GM23248 (cell line): ENCODE results near the gene FLAD1. TPM values are rescaled to one million over a fixed set of nuclear protein-coding genes. Genes with fewer than 3 reads are reported as not detected.
A peak's percentile ranks its signal among the peaks of the same experiment; 100 is the strongest.

Experiments used
- DNase-seq: peaks from one replicate; pipeline ENCODE4 v3.0.0-alpha.2; 2015
- H2AFZ ChIP-seq: fragments of 200-600 bp; sonication (generic); 2 replicates; pipeline ENCODE4 v1.6.1; 2016; ENCODE audit warnings: antibody characterized with exemption
- H3F3A ChIP-seq: fragments of 200-600 bp; sonication (generic); 2 replicates; pipeline ENCODE4 v1.6.1; 2016; ENCODE audit warnings: mild to moderate bottlenecking, antibody characterized with exemption, mixed run types; ENCODE audit not compliant: insufficient read depth
- H3K27ac ChIP-seq: fragments of 200-600 bp; sonication (generic); 2 replicates; pipeline ENCODE4 v1.5.1; 2016; ENCODE audit warnings: mild to moderate bottlenecking
- H3K27me3 ChIP-seq: fragments of 200-600 bp; sonication (generic); replicated peaks from 2 replicates; pipeline ENCODE4 v1.6.1; 2016; ENCODE audit warnings: mild to moderate bottlenecking; ENCODE audit not compliant: insufficient read depth
- H3K36me3 ChIP-seq: fragments of 200-600 bp; sonication (generic); 2 replicates; pipeline ENCODE4 v1.6.1; 2016; ENCODE audit warnings: low read depth, mild to moderate bottlenecking
- H3K4me1 ChIP-seq: fragments of 200-600 bp; sonication (generic); 2 replicates; pipeline ENCODE4 v1.6.1; 2016; ENCODE audit warnings: mild to moderate bottlenecking; ENCODE audit not compliant: insufficient read depth
- H3K4me2 ChIP-seq: fragments of 200-600 bp; sonication (generic); one replicate; pipeline ENCODE4 v1.6.1; 2016; ENCODE audit warnings: mild to moderate bottlenecking; ENCODE audit not compliant: unreplicated experiment
- H3K4me3 ChIP-seq: fragments of 200-600 bp; sonication (generic); 2 replicates; pipeline ENCODE4 v1.5.1; 2016; ENCODE audit warnings: mild to moderate bottlenecking
- H3K79me2 ChIP-seq: fragments of 200-600 bp; sonication (generic); 2 replicates; pipeline ENCODE4 v1.6.1; 2016; ENCODE audit warnings: mild to moderate bottlenecking; ENCODE audit not compliant: insufficient read depth
- H3K9ac ChIP-seq: fragments of 200-600 bp; sonication (generic); 2 replicates; pipeline ENCODE4 v1.6.1; 2016; ENCODE audit warnings: mild to moderate bottlenecking
- H3K9me2 ChIP-seq: fragments of 200-600 bp; sonication (generic); 2 replicates; pipeline ENCODE4 v1.6.1; 2016; ENCODE audit warnings: mixed run types, mild to moderate bottlenecking, moderate library complexity; ENCODE audit not compliant: insufficient read depth
- H3K9me3 ChIP-seq: fragments of 200-600 bp; sonication (generic); one replicate; pipeline ENCODE4 v1.6.1; 2017; ENCODE audit warnings: low read depth
- H4K20me1 ChIP-seq: fragments of 200-600 bp; sonication (generic); 2 replicates; pipeline ENCODE4 v1.6.0; 2016; ENCODE audit not compliant: insufficient read depth
- EZH2 ChIP-seq: fragments of 200-600 bp; sonication (generic); IDR thresholded peaks from 2 replicates; pipeline ENCODE4 v1.6.1; 2018; ENCODE audit warnings: antibody characterized with exemption, mild to moderate bottlenecking; ENCODE audit not compliant: insufficient read depth, poor library complexity, severe bottlenecking
- EZH2phosphoT487 ChIP-seq: fragments of 200-600 bp; sonication (generic); IDR thresholded peaks from 2 replicates; pipeline ENCODE4 v1.6.1; 2018; ENCODE audit warnings: antibody characterized with exemption, moderate library complexity, mild to moderate bottlenecking, low read depth; ENCODE audit not compliant: insufficient read depth
- WGBS, 2 experiments: methylation state at CpG; one replicate each; pipeline ENCODE4 v1.1.6; 2015 to 2017; ENCODE audit warnings: low lambda C conversion rate in 2 of 2, low coverage in 1 of 2; ENCODE audit errors: missing lambda C conversion rate in 2 of 2; 5-methylcytosine and 5-hydroxymethylcytosine counted together
- in situ Hi-C: fragments of 300-500 bp; cut with MboI; formaldehyde crosslinking; loops from 2 replicates; pipeline ENCODE4 v1.15.0; 2020
- polyA plus RNA-seq: library from polyadenylated mRNA; unstranded; fragments of >200 nt; fragmentation: Nextera tagmentation; extraction: Ambion mirVana; gene quantifications from 2 replicates; pipeline ENCODE4 v1.2.1, GENCODE V29; 2016
- total RNA-seq: library from RNA; depleted of rRNA; stranded (reverse); fragments of >200 nt; shearing (Covaris generic); gene quantifications from 2 replicates; pipeline ENCODE4 v1.2.3, GENCODE V29; 2014

Gene FLAD1
- total and polyA plus RNA-seq, 2 experiments from 2014 or later = 21.3 to 30.2 TPM

DNA sequence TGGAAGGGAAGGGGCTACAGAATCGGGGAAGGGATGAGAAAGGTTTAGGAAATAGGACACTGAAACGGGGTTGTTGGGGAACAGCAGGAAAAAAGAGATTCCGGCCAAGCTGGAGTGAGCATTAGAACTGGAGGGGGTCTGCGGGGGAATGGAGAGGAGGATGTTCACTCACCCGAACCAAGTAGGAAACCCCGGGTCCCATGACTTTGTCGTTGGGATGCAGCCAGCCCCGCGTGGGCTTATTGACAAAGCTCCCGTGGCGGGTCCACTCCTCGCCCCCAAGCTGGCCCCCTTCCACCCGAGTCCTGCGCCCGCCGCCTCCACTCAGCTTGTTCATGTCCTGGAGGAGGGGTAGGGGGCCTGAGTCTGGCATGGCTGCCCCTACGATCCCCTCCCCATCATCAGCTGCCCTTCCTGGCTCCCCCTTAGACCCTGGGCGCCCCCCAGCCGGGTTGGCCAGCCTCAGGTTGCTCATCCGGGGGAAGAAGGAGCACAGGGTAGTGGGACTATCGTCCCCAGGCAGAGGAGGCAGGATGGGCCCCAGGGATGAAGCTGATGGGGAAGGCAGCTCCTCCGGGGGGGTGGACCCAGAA, 13.2 kb upstream of the FLAD1 start:
- in situ Hi-C loops = no loop called here
- H3F3A ChIP-seq = peaks cover 46% of the 10 kb centered on the region
- H3K27ac ChIP-seq = peak overlapping the region; percentile 99
- no peak overlapping the region for H2AFZ ChIP-seq
- WGBS, 2 experiments = 4 to 6% methylated on average over 5 to 17 of the region's 22 CpGs
- H3K4me1 ChIP-seq = peaks cover 30% of the 10 kb centered on the region
- peaks cover 24% of the 10 kb centered on the region for H3K36me3 ChIP-seq
- peak overlapping the region; percentile 96 for H3K4me2 ChIP-seq
- peak overlapping the region; percentile 82 for H3K4me3 ChIP-seq
- no peaks in the 10 kb centered on the region for H3K9me2 ChIP-seq
- peaks cover 57% of the 10 kb centered on the region for H3K79me2 ChIP-seq
- peak overlapping the region; percentile 98 for H3K9ac ChIP-seq
- peak; percentile 35 for DNase-seq
- H3K9me3 ChIP-seq = no peaks in the 10 kb centered on the region
- no peaks in the 10 kb centered on the region for H3K27me3 ChIP-seq
- no peaks in the 10 kb centered on the region for H4K20me1 ChIP-seq
- TF ChIP-seq EZH2phosphoT487 (no peak), EZH2 (no peak)

DNA sequence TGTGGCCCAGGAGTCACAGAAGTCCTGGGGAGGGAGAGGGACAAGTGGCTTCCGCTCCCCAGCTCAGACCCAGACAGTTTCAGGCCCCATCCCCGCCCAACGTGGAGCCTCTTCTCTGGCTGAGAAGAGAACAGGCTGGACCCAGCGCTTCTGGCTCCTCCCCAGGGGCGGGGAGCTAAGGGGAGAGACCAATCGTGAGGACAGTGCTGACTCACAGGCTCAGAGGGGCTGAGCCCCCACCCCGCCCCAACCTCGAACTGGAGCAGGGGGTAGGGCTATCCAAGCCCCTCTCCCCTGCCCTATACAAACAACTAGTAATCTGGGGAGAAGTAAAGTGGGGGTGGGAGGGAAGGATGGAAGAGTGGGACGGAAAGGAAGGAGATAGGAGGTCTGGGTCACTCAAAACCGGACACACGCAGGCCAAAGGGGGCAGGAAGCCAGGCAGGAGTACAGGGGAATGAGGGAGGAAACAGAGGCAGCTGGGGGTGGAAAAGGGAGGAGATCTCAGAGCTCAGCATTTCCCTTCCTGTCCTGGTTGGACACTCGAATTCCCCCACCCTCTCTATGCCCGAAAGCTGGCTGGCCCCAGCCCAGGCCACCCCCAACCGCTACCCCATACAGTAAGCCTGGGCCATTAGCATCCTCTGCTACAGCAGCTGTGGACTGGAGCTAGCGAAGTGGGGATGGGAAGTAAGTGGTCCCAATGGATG, 12.4 kb upstream of the FLAD1 start, which contains the start of gene SHC1:
Gene SHC1, minus strand, starts transcription at position 117 of the 710 bp plus-strand sequence. CDS start 221 bp downstream, outside the sequence.
- H3K27ac ChIP-seq = peak within 1 kb of the TSS; percentile 99
- H4K20me1 ChIP-seq = no peaks in the 10 kb centered on the region
- H3K36me3 ChIP-seq = peaks cover 16% of the 10 kb centered on the region; the same call in 1 of the 2 replicates
- H3K4me3 ChIP-seq = peak within 1 kb of the TSS; percentile 82
- H2AFZ ChIP-seq = 0 out of 2 replicates have a peak within 1 kb of the TSS, but pooled peaks have one; percentile 39
- peak; percentile 96 for DNase-seq
- H3F3A ChIP-seq = peaks cover 53% of the 10 kb centered on the region
- H3K4me1 ChIP-seq = peaks cover 30% of the 10 kb centered on the region
- in situ Hi-C loops = no loop called here
- peak within 1 kb of the TSS; percentile 98 for H3K9ac ChIP-seq
- H3K27me3 ChIP-seq = no peaks in the 10 kb centered on the region
- WGBS, 2 experiments = 0 to 2% methylated on average over 7 to 15 of the region's 15 CpGs
- H3K9me3 ChIP-seq = no peaks in the 10 kb centered on the region
- H3K9me2 ChIP-seq = no peaks in the 10 kb centered on the region
- H3K4me2 ChIP-seq = peak within 1 kb of the TSS; percentile 96
- peaks cover 53% of the 10 kb centered on the region for H3K79me2 ChIP-seq
- TF ChIP-seq EZH2phosphoT487 = no peak
- TF ChIP-seq EZH2 = no peak

DNA sequence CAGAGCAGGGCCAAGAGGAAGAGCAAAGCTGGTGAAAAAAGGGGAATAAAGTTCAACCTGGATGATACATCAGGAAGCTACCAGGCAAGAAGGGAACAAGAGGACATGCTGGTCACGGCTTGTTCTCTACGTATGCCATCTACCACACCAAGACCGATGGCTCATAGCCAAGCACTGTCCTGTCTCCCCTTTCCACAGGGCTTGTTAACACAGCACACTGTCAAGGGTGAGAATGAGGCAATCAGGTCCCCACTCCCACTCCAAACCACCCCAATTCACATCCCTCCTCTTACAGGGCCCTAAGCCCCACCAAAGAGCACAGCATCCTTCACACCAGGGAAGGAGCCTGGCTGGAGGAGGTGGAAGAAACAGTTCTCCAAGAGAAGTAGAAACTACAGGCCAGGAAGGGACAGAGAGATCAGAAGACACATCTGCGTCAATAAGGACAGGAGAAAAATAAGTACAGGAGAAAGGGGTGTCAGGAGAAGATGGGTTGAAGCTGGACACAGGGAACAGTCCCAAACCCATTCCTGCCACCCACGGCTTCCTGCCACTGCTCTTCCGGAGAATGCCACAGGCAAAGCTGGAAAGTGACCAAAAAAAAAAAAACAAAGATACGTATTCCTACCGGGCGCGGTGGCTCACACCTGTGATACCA, 11.7 kb upstream of the FLAD1 start:
- Histone ChIP-seq H3K9me3 (no peaks in the 10 kb centered on the region), H3K9ac (peak overlapping the region; percentile 98), H3K36me3 (peaks cover 9% of the 10 kb centered on the region; the same call in 1 of the 2 replicates), H3K4me3 (peak overlapping the region; percentile 82), H3K4me2 (peak overlapping the region; percentile 96), H3K27ac (peak overlapping the region; percentile 99), H2AFZ (no peak overlapping the region), H3K79me2 (peaks cover 53% of the 10 kb centered on the region), H3K4me1 (peaks cover 36% of the 10 kb centered on the region), H3K9me2 (no peaks in the 10 kb centered on the region), H3K27me3 (no peaks in the 10 kb centered on the region), H3F3A (peaks cover 53% of the 10 kb centered on the region), H4K20me1 (no peaks in the 10 kb centered on the region)
- TF ChIP-seq EZH2 (no peak), EZH2phosphoT487 (no peak)
- in situ Hi-C loops = no loop called here
- 44 to 47% methylated on average over 10 of the region's 10 CpGs for WGBS, 2 experiments
- peak; percentile 73 for DNase-seq

DNA sequence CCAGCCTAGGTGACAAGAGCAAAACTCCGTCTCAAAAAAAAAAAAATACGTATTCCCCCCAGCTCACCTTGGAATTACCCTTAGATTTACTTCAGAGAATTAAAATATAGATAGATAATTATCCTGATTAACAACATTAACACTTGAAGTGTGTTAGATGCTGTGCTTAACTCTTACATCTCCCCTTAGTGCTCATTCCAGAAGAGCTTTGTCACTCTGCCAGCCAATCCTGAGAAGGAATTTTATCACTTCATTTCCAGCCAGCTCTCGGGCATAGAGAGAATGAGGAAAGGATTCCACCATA, 11.0 kb upstream of the FLAD1 start:
- H3K27me3 ChIP-seq = no peaks in the 10 kb centered on the region
- in situ Hi-C loops = no loop called here
- DNase-seq = no peak
- peaks cover 52% of the 10 kb centered on the region for H3F3A ChIP-seq
- H3K79me2 ChIP-seq = peaks cover 53% of the 10 kb centered on the region
- WGBS, 2 experiments = 57 to 65% methylated on average over 3 of the region's 3 CpGs
- H2AFZ ChIP-seq = no peak overlapping the region
- H3K36me3 ChIP-seq = peaks cover 5% of the 10 kb centered on the region; the same call in 1 of the 2 replicates
- TF ChIP-seq EZH2 (no peak), EZH2phosphoT487 (no peak)
- no peaks in the 10 kb centered on the region for H4K20me1 ChIP-seq
- peak overlapping the region; percentile 82 for H3K4me3 ChIP-seq
- H3K9me2 ChIP-seq = no peaks in the 10 kb centered on the region
- no peaks in the 10 kb centered on the region for H3K9me3 ChIP-seq
- H3K4me2 ChIP-seq = peak overlapping the region; percentile 96
- H3K27ac ChIP-seq = peak overlapping the region; percentile 99
- peak overlapping the region; percentile 98 for H3K9ac ChIP-seq
- H3K4me1 ChIP-seq = peaks cover 41% of the 10 kb centered on the region
